Measurements from ENCODE around the gene TNRC18. TPM values are rescaled to one million over a fixed set of nuclear protein-coding genes. Genes with fewer than 3 reads are reported as not detected.
A peak's percentile ranks its signal among the peaks of the same experiment; 100 is the strongest.
"Not testable (repeated sequence)": the region's sequence is repeated elsewhere in the genome, so short reads cannot be mapped to it uniquely, and the experiment has no call there.

Gene TNRC18
- total RNA-seq, 5 donors from 2014 or later (not counting 1 experiment from before 2014, with no cell fraction given) = 58.8 to 71.0 (median 62.6) TPM

DNA sequence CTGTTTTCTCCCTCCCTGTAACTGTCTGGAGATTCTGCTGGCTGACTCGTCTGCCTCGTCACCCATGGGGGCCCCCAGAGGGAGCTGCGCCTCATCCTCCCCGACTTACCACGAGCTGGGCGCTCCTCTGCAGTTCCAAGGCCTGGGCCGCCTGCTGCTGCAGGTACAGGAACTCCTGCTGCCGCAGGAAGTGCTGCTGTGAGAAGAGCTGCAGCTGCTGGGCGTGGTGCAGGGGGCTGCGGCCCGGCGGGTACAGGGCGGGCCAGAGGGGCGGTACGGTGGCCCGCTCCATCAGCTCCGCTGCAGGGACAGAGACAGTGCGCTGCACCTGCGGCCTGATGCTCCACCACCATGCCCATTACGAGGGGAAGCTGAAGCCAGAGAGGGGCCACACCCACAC is 47.7 kb downstream of the TNRC18 start:
- ChIA-PET CTCF (interaction anchor here (0.5 to 1.3 kb wide), 3 partner anchors 10 to 143 kb away, joined by 4 to 8 read pairs (median 7); no protein-coding TSS in a partner anchor), POLR2A (no interaction called here)
- no peaks in the 10 kb centered on the region for H3K9me3 ChIP-seq
- DNase-seq (peak in 22 of 35 experiments; percentile 8 to 42 (median 17)), ATAC-seq (replicated peaks in 1 of 4) (peak; percentile 63 to 73 (median 67))
- no peaks in the 10 kb centered on the region for H3K27me3 ChIP-seq (replicated peaks in 1 of 2; ENCODE audit: control insufficient read depth in 2 of 2, extremely low read depth in 1 of 2, insufficient read depth in 2 of 2, low read length in 1 of 2)
- H3K36me3 ChIP-seq (ENCODE audit: control insufficient read depth in 2 of 2, extremely low read depth in 1 of 2, insufficient read depth in 1 of 2, low read length in 1 of 2) = peaks cover 27 to 50% of the 10 kb centered on the region in 2 donors
- peaks cover 6 to 17% (median 12%) of the 10 kb centered on the region in 3 donors for H3K4me1 Mint-ChIP-seq
- no peaks in the 10 kb centered on the region for H3K9me3 Mint-ChIP-seq
- H3K27me3 Mint-ChIP-seq = no peaks in the 10 kb centered on the region
- peak overlapping the region; percentile 58 to 83 for H3K27ac Mint-ChIP-seq
- 79% methylated on average over 20 of the region's 20 CpGs for WGBS (ENCODE audit: insufficient coverage)
- no peak overlapping the region for H3K4me3 Mint-ChIP-seq
- H3K27ac ChIP-seq (ENCODE audit: low read length) = no peak overlapping the region
- peaks cover 21% of the 10 kb centered on the region for H3K36me3 Mint-ChIP-seq
- no peak overlapping the region for H3K4me3 ChIP-seq (ENCODE audit: control insufficient read depth in 1 of 2, extremely low read depth in 1 of 2, low read length in 1 of 2)
- peaks cover 0 to 24% of the 10 kb centered on the region in 2 experiments for H3K4me1 ChIP-seq (ENCODE audit: control insufficient read depth in 1 of 2, extremely low read depth in 1 of 2, insufficient read depth in 2 of 2, low read length in 2 of 2)

DNA sequence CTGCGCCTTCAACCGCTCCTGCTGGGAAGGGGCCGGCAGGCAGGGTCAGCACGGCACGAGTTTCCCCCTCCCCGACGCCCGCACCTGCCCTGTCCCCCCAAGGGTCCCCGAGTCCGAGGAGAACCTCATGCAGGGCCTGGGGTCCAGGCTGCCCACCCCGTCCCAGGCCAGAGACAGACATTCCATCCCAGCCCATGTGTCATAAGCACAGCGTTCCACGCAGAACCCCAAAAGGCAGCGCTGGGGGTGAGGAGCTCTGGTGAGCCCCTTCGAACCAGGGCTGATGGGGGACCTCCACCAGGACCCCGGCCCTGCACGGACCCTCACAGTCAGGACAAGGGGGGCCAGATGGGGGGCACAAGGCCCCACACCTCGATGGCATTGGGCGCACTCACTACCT is 49.2 kb downstream of the TNRC18 start:
- Mint-ChIP-seq H3K4me1 (peaks cover 5 to 12% (median 7%) of the 10 kb centered on the region in 3 donors), H3K4me3 (no peak overlapping the region), H3K27ac (no peak overlapping the region), H3K36me3 (peaks cover 24% of the 10 kb centered on the region), H3K9me3 (no peaks in the 10 kb centered on the region), H3K27me3 (no peaks in the 10 kb centered on the region)
- H3K27ac ChIP-seq (ENCODE audit: low read length) = no peak overlapping the region
- ATAC-seq (replicated peaks in 1 of 4) = no peak
- DNase-seq = no peak
- peaks cover 0 to 18% of the 10 kb centered on the region in 2 experiments for H3K4me1 ChIP-seq (ENCODE audit: control insufficient read depth in 1 of 2, extremely low read depth in 1 of 2, insufficient read depth in 2 of 2, low read length in 2 of 2)
- peaks cover 37 to 59% of the 10 kb centered on the region in 2 donors for H3K36me3 ChIP-seq (ENCODE audit: control insufficient read depth in 2 of 2, extremely low read depth in 1 of 2, insufficient read depth in 1 of 2, low read length in 1 of 2)
- ChIA-PET CTCF (interaction anchor here in 1 of 2 donors (0.6 kb wide), 1 partner anchor 1219 kb away, joined by 5 read pairs; no protein-coding TSS in a partner anchor), POLR2A (no interaction called here)
- no peak overlapping the region for H3K4me3 ChIP-seq (ENCODE audit: control insufficient read depth in 1 of 2, extremely low read depth in 1 of 2, low read length in 1 of 2)
- 97% methylated on average over 18 of the region's 19 CpGs for whole genome bisulfite sequencing (ENCODE audit: insufficient coverage)
- H3K27me3 ChIP-seq (replicated peaks in 1 of 2; ENCODE audit: control insufficient read depth in 2 of 2, extremely low read depth in 1 of 2, insufficient read depth in 2 of 2, low read length in 1 of 2) = no peaks in the 10 kb centered on the region
- no peaks in the 10 kb centered on the region for H3K9me3 ChIP-seq

- peaks cover 37 to 59% of the 10 kb centered on the region in 2 donors for H3K36me3 ChIP-seq (ENCODE audit: control insufficient read depth in 2 of 2, extremely low read depth in 1 of 2, insufficient read depth in 1 of 2, low read length in 1 of 2)
- no peaks in the 10 kb centered on the region for H3K9me3 ChIP-seq
- CTCF ChIA-PET = interaction anchor here in 1 of 2 donors (0.6 kb wide), 1 partner anchor 152 kb away, joined by 5 read pairs; no protein-coding TSS in a partner anchor
- no peaks in the 10 kb centered on the region for H3K9me3 Mint-ChIP-seq
- no peak overlapping the region for H3K27ac ChIP-seq (ENCODE audit: low read length)
- no peak overlapping the region for H3K4me3 ChIP-seq (ENCODE audit: control insufficient read depth in 1 of 2, extremely low read depth in 1 of 2, low read length in 1 of 2)
- H3K36me3 Mint-ChIP-seq = peaks cover 31% of the 10 kb centered on the region
- no peaks in the 10 kb centered on the region for H3K27me3 Mint-ChIP-seq
- H3K4me3 Mint-ChIP-seq = no peak overlapping the region
- WGBS (ENCODE audit: insufficient coverage) = 99% methylated on average over 6 of the region's 6 CpGs
- peaks cover 0 to 18% of the 10 kb centered on the region in 2 experiments for H3K4me1 ChIP-seq (ENCODE audit: control insufficient read depth in 1 of 2, extremely low read depth in 1 of 2, insufficient read depth in 2 of 2, low read length in 2 of 2)
- DNase-seq (no peak), ATAC-seq (replicated peaks in 1 of 4) (no peak)
- POLR2A ChIA-PET = no interaction called here
- H3K4me1 Mint-ChIP-seq = peaks cover 6 to 16% (median 9%) of the 10 kb centered on the region in 3 donors
- no peaks in the 10 kb centered on the region for H3K27me3 ChIP-seq (replicated peaks in 1 of 2; ENCODE audit: control insufficient read depth in 2 of 2, extremely low read depth in 1 of 2, insufficient read depth in 2 of 2, low read length in 1 of 2)
- no peak overlapping the region for H3K27ac Mint-ChIP-seq
Measured at GRCh38 chr7:5373300-5373699, 50.3 kb downstream of the TNRC18 start.

DNA sequence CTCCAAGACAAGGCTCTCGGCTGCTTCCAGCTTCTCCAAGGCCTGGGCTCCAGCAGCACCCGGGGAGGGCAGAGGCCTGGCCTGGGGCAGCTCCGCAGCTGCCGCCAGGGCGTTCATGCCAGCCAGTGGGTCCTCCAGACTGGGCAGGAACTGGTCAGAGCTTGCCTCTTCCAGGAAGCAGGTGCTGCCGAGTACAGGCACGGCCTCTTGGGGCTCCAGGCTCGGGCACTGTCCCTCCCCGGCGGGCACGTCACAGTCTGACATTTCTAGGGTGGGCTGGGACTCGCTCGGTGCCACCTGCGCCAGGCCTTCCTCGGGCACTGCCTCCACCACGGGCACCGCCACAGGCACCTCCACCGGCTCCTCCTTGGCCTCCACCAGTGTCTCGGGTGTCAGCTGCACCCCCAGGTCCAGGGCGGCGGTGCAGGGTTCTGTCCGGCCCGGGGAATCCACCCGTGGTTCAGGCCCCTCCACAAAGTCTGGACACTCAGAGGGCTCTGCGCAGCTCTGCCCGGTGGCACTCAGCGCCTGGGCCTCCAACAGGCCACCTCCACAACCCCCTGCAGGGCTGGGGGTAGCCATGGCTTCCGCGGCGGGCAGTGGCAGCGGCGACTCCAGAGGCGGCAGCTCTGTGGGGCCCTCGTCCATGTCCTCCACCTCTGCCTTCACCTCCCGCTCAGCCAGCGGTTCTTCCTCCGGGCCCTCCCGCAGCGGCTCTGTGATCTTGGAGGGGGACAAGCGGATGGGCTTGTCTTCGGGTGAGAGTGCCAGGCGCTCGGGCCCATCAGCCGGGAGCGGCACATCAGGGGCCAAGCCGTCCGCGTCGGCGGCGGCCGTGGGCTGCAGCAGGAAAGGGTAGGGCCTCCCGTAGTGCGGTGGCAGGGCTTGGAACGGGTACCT is 52.9 kb downstream of the TNRC18 start:
- ChIA-PET CTCF (interaction anchor here (0.5 kb wide), 2 partner anchors 288 to 293 kb away, joined by 3 read pairs; no protein-coding TSS in a partner anchor), POLR2A (no interaction called here)
- Histone ChIP-seq H3K27me3 (replicated peaks in 1 of 2; ENCODE audit: control insufficient read depth in 2 of 2, extremely low read depth in 1 of 2, insufficient read depth in 2 of 2, low read length in 1 of 2) (no peaks in the 10 kb centered on the region), H3K27ac (ENCODE audit: low read length) (no peak overlapping the region), H3K36me3 (ENCODE audit: control insufficient read depth in 2 of 2, extremely low read depth in 1 of 2, insufficient read depth in 1 of 2, low read length in 1 of 2) (peaks cover 30 to 40% of the 10 kb centered on the region in 2 donors), H3K4me1 (ENCODE audit: control insufficient read depth in 1 of 2, extremely low read depth in 1 of 2, insufficient read depth in 2 of 2, low read length in 2 of 2) (peaks cover 0 to 10% of the 10 kb centered on the region in 2 experiments), H3K4me3 (ENCODE audit: control insufficient read depth in 1 of 2, extremely low read depth in 1 of 2, low read length in 1 of 2) (no peak overlapping the region), H3K9me3 (no peaks in the 10 kb centered on the region)
- Mint-ChIP-seq H3K27ac (no peak overlapping the region), H3K4me3 (no peak overlapping the region), H3K9me3 (no peaks in the 10 kb centered on the region), H3K36me3 (peaks cover 28% of the 10 kb centered on the region), H3K4me1 (peaks cover 6 to 13% (median 9%) of the 10 kb centered on the region in 3 donors), H3K27me3 (no peaks in the 10 kb centered on the region)
- ATAC-seq (replicated peaks in 1 of 4) (no peak), DNase-seq (no peak)
- 97% methylated on average over 48 of the region's 55 CpGs for WGBS (ENCODE audit: insufficient coverage)

- Mint-ChIP-seq H3K4me1 (peaks cover 14 to 19% (median 14%) of the 10 kb centered on the region in 3 donors), H3K27me3 (no peaks in the 10 kb centered on the region), H3K27ac (no peak overlapping the region), H3K4me3 (no peak overlapping the region), H3K36me3 (peaks cover 15% of the 10 kb centered on the region), H3K9me3 (no peaks in the 10 kb centered on the region)
- no peak for DNase-seq
- H3K4me1 ChIP-seq (ENCODE audit: control insufficient read depth in 1 of 2, extremely low read depth in 1 of 2, insufficient read depth in 2 of 2, low read length in 2 of 2) = peaks cover 0 to 16% of the 10 kb centered on the region in 2 experiments
- WGBS (ENCODE audit: insufficient coverage) = 98% methylated on average over 8 of the region's 9 CpGs
- no peak overlapping the region for H3K4me3 ChIP-seq (ENCODE audit: control insufficient read depth in 1 of 2, extremely low read depth in 1 of 2, low read length in 1 of 2)
- ATAC-seq (replicated peaks in 1 of 4) = no peak
- ChIA-PET CTCF (interaction anchor here in 1 of 2 donors (0.7 kb wide), 1 partner anchor 23 kb away, joined by 4 read pairs; no protein-coding TSS in a partner anchor), POLR2A (no interaction called here)
- no peak overlapping the region for H3K27ac ChIP-seq (ENCODE audit: low read length)
- H3K9me3 ChIP-seq = no peaks in the 10 kb centered on the region
- H3K27me3 ChIP-seq (replicated peaks in 1 of 2; ENCODE audit: control insufficient read depth in 2 of 2, extremely low read depth in 1 of 2, insufficient read depth in 2 of 2, low read length in 1 of 2) = no peaks in the 10 kb centered on the region
- H3K36me3 ChIP-seq (ENCODE audit: control insufficient read depth in 2 of 2, extremely low read depth in 1 of 2, insufficient read depth in 1 of 2, low read length in 1 of 2) = peaks cover 21 to 31% of the 10 kb centered on the region in 2 donors
Measured at GRCh38 chr7:5367661-5368060, 56.0 kb downstream of the TNRC18 start.

DNA sequence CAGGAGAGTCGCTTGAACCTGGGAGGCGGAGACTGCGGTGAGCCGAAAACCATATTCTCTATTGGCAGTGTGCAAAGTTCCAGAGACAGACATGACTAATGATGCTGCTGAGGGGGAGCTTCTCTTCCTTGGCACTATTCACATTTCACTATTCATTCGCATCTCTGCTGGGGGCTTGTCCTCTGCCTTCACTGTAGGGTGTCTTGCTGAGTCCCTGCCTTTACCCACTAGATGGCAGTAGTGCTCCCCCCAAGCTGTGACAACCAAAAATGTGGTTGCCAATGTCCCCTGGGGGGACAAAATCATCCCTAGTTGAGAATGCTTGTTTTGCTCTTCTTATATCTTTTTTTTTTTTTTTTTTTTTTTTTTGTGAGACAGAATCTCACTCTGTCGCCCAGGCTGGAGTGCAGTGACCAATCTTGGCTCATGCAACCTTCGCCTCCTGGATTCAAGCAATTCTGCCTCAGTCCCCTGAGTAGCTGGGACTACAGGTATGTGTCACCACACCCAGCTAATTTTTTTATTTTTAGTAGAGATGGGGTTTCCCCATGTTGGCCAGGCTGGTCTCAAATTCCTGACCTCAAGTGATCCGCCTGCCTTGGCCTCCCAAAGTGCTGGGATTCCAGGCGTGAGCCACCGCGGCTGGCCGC is 57.5 kb downstream of the TNRC18 start:
- peaks cover 14 to 19% (median 14%) of the 10 kb centered on the region in 3 donors for H3K4me1 Mint-ChIP-seq
- 92% methylated on average over 4 of the region's 12 CpGs for WGBS (ENCODE audit: insufficient coverage)
- CTCF ChIA-PET = interaction anchor here (0.6 to 1.3 kb wide), 7 partner anchors 9 to 338 kb away, joined by 3 to 9 read pairs (median 4); no protein-coding TSS in a partner anchor
- DNase-seq (peak; percentile 27 to 86 (median 60)), ATAC-seq (replicated peaks in 1 of 4) (peak; percentile 60 to 89 (median 76))
- H3K4me3 ChIP-seq (ENCODE audit: control insufficient read depth in 1 of 2, extremely low read depth in 1 of 2, low read length in 1 of 2); H3K27me3 ChIP-seq (replicated peaks in 1 of 2; ENCODE audit: control insufficient read depth in 2 of 2, extremely low read depth in 1 of 2, insufficient read depth in 2 of 2, low read length in 1 of 2); H3K27me3 Mint-ChIP-seq; H3K9me3 Mint-ChIP-seq; H3K27ac Mint-ChIP-seq; H3K4me3 Mint-ChIP-seq; H3K9me3 ChIP-seq; H3K27ac ChIP-seq (ENCODE audit: low read length): not testable (repeated sequence)
- Histone ChIP-seq H3K36me3 (ENCODE audit: control insufficient read depth in 2 of 2, extremely low read depth in 1 of 2, insufficient read depth in 1 of 2, low read length in 1 of 2) (peaks cover 23 to 36% of the 10 kb centered on the region in 2 donors), H3K4me1 (ENCODE audit: control insufficient read depth in 1 of 2, extremely low read depth in 1 of 2, insufficient read depth in 2 of 2, low read length in 2 of 2) (peaks cover 0 to 16% of the 10 kb centered on the region in 2 experiments)
- POLR2A ChIA-PET = interaction anchor here (0.6 kb wide), 2 partner anchors 137 to 1365 kb away, joined by 5 to 9 read pairs; no protein-coding TSS in a partner anchor
- H3K36me3 Mint-ChIP-seq = peaks cover 12% of the 10 kb centered on the region
